ENCODE measurements around the gene SMIM24. TPM values are rescaled to one million over a fixed set of nuclear protein-coding genes. Genes with fewer than 3 reads are reported as not detected.
"Not testable (repeated sequence)": the region's sequence is repeated elsewhere in the genome, so short reads cannot be mapped to it uniquely, and the experiment has no call there.

The SMIM24 gene
- polyA plus RNA-seq (2011; rRNA removed) (0.12 and 0.20 TPM in 2 replicates), polyA minus RNA-seq (2011; rRNA and poly(A)+ RNA removed) (0.33 and 0.62 TPM in 2 replicates)

- ChIA-PET CTCF (interaction anchor here (0.7 to 7.2 kb wide), 6 partner anchors 8 to 176 kb away, joined by 3 to 62 read pairs (median 4); no protein-coding TSS in a partner anchor), POLR2A (no interaction called here)
- DNase-seq (ENCODE audit: low read depth) = no peak
- Histone ChIP-seq H3K27me3 (ENCODE audit: control insufficient read depth, insufficient read depth, low read length) (peaks cover 14% of the 10 kb centered on the region), H3K4me3 (ENCODE audit: low read depth, low read length) (no peak within 1 kb of the TSS), H3K36me3 (ENCODE audit: control insufficient read depth, insufficient read depth, low read length) (no peaks in the 10 kb centered on the region)
- TF ChIP-seq, protein P1, sequence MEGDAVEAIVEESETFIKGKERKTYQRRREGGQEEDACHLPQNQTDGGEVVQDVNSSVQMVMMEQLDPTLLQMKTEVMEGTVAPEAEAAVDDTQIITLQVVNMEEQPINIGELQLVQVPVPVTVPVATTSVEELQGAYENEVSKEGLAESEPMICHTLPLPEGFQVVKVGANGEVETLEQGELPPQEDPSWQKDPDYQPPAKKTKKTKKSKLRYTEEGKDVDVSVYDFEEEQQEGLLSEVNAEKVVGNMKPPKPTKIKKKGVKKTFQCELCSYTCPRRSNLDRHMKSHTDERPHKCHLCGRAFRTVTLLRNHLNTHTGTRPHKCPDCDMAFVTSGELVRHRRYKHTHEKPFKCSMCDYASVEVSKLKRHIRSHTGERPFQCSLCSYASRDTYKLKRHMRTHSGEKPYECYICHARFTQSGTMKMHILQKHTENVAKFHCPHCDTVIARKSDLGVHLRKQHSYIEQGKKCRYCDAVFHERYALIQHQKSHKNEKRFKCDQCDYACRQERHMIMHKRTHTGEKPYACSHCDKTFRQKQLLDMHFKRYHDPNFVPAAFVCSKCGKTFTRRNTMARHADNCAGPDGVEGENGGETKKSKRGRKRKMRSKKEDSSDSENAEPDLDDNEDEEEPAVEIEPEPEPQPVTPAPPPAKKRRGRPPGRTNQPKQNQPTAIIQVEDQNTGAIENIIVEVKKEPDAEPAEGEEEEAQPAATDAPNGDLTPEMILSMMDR (IDR thresholded peaks at IDR 0.05; ENCODE audit: insufficient read depth, low read depth, low read length) = no peak
Observed at GRCh38 chr19:3480383-3481091, at the start of gene SMIM24. SMIM24 (minus strand) TSS chr19:3480525; CDS start chr19:3480463, 62 bp downstream.

GRCh38 chr19:3529299-3529698, 49.0 kb upstream of the SMIM24 start:
- H3K4me3 ChIP-seq (ENCODE audit: low read depth, low read length); CTCF ChIA-PET; POLR2A ChIA-PET; H3K27me3 ChIP-seq (ENCODE audit: control insufficient read depth, insufficient read depth, low read length); DNase-seq (ENCODE audit: low read depth): not testable (repeated sequence)
- H3K36me3 ChIP-seq (ENCODE audit: control insufficient read depth, insufficient read depth, low read length) = peaks cover 53% of the 10 kb centered on the region

DNA sequence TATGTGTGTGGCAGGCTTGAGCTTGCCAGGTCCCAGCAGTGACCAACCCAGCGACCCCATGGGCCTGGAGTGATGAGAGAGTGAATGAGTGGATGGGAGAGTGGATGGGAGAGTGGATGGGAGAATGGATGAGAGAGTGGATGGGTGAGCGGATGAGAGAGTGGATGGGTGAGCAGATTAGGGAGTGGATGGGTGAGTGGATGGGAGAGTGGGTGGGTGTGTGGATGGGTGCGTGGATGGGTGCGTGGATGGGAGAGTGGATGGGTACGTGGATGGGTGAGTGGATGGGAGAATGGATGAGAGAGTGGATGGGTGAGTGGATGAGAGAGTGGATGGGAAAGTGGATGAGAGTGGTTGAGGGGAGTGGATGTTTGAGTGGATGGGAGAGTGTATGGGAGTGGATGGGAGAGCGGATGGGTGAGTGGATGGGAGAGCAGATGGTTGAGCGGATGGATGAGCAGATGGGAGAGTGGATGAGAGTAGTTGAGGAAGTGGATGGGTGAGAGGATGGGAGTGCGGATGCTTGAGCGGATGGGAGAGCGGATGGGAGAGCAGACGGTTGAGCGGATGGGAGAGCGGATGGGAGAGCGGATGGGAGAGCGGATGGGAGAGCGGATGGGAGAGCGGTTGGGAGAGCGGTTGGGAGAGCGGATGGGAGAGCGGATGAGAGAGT, 48.4 kb upstream of the SMIM24 start:
- Histone ChIP-seq H3K36me3 (ENCODE audit: control insufficient read depth, insufficient read depth, low read length) (peaks cover 51% of the 10 kb centered on the region), H3K27me3 (ENCODE audit: control insufficient read depth, insufficient read depth, low read length) (no peaks in the 10 kb centered on the region), H3K4me3 (ENCODE audit: low read depth, low read length) (no peak overlapping the region)
- no peak for DNase-seq (ENCODE audit: low read depth)
- POLR2A ChIA-PET = no interaction called here
- TF ChIP-seq, protein P1 (IDR thresholded peaks at IDR 0.05; ENCODE audit: insufficient read depth, low read depth, low read length) = no peak
- CTCF ChIA-PET = no interaction called here

DNA sequence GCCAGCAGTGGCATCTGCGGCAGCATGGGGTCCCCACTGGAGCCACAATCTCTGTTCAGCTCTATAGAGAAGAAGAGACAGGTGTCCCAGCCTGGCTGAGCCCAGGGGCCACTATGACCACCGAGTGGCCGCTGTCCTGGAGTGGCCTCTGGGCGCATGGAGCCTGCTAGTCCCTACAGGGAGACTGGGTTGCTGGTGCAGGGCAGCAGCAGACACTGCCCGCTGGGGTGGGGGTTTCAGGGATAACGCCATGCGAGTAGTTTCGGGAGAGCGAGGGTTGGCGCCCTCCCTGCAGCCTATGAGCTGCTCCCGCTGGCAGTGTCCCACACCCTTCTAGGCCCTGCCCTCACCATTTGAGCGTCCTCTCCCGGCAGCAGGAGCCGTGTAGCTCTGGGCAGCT, 47.8 kb upstream of the SMIM24 start:
- DNase-seq (ENCODE audit: low read depth) = no peak
- Histone ChIP-seq H3K4me3 (ENCODE audit: low read depth, low read length) (no peak overlapping the region), H3K36me3 (ENCODE audit: control insufficient read depth, insufficient read depth, low read length) (peaks cover 48% of the 10 kb centered on the region), H3K27me3 (ENCODE audit: control insufficient read depth, insufficient read depth, low read length) (no peaks in the 10 kb centered on the region)
- TF ChIP-seq, protein P1 (IDR thresholded peaks at IDR 0.05; ENCODE audit: insufficient read depth, low read depth, low read length) = no peak
- POLR2A ChIA-PET = no interaction called here
- CTCF ChIA-PET = interaction anchor here (1.2 kb wide), 1 partner anchor 17 kb away, joined by 5 read pairs; no protein-coding TSS in a partner anchor

DNA sequence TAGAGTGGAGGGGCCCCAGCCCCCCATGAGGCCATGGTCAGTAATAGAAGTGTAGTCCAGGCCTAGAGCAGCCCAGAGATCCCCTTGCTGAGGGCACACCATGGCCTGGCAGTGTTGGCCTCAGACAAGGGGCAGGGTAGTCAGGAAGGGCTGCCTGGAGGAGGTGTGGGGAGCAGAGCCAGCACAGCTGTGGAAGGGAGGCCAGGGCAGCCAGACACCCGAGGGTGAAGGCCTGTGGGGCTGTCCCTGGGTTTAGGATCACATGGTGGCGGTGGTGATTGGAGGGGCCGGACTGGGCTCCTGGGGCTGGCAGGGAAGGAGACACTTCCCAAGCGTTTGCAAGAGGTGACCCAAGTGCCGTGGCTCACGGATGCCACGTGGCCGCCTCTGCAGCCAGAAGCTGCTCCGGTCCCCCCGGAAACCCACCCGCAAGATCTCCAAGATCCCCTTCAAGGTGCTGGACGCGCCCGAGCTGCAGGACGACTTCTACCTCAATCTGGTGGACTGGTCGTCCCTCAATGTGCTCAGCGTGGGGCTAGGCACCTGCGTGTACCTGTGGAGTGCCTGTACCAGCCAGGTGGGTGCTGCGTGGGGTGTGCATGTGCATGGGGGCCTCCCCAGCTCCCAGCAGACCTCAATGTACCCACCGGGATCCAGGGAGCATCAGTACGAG, 47.0 kb upstream of the SMIM24 start:
- ChIA-PET POLR2A (no interaction called here), CTCF (interaction anchor here (0.8 to 1.2 kb wide), 2 partner anchors 18 to 155 kb away, joined by 3 to 5 read pairs; no protein-coding TSS in a partner anchor)
- DNase-seq (ENCODE audit: low read depth) = no peak
- Histone ChIP-seq H3K4me3 (ENCODE audit: low read depth, low read length) (no peak overlapping the region), H3K36me3 (ENCODE audit: control insufficient read depth, insufficient read depth, low read length) (peaks cover 43% of the 10 kb centered on the region), H3K27me3 (ENCODE audit: control insufficient read depth, insufficient read depth, low read length) (no peaks in the 10 kb centered on the region)
- TF ChIP-seq, protein P1 (IDR thresholded peaks at IDR 0.05; ENCODE audit: insufficient read depth, low read depth, low read length) = no peak
